Glutamatergic neuron (in vitro differentiated cells): ENCODE data around the gene ZNF581. TPM values are rescaled to one million over a fixed set of nuclear protein-coding genes. Genes with fewer than 3 reads are reported as not detected.

Source experiments
- DNase-seq: peaks from one replicate; pipeline ENCODE4 v3.0.0; 2022
- H3K27ac Mint-ChIP-seq: one replicate; pipeline ENCODE4 v1.8.0; 2020; ENCODE audit warnings: mild to moderate bottlenecking, mixed read lengths, inconsistent platforms; ENCODE audit not compliant: unreplicated experiment
- H3K27me3 Mint-ChIP-seq: one replicate; pipeline ENCODE4 v1.8.0; 2020; ENCODE audit warnings: mild to moderate bottlenecking, moderate library complexity, mixed read lengths, inconsistent platforms; ENCODE audit not compliant: unreplicated experiment
- H3K36me3 Mint-ChIP-seq: one replicate; pipeline ENCODE4 v1.8.0; 2020; ENCODE audit warnings: mild to moderate bottlenecking, mixed read lengths, inconsistent platforms; ENCODE audit not compliant: unreplicated experiment
- H3K4me1 Mint-ChIP-seq: one replicate; pipeline ENCODE4 v1.8.0; 2020; ENCODE audit warnings: mild to moderate bottlenecking, low read depth, mixed read lengths, inconsistent platforms; ENCODE audit not compliant: unreplicated experiment
- H3K4me3 Mint-ChIP-seq: one replicate; pipeline ENCODE4 v1.8.0; 2020; ENCODE audit warnings: mild to moderate bottlenecking, mixed read lengths, inconsistent platforms; ENCODE audit not compliant: unreplicated experiment
- H3K9me3 Mint-ChIP-seq: one replicate; pipeline ENCODE4 v1.8.0; 2020; ENCODE audit warnings: mild to moderate bottlenecking, moderate library complexity, mixed read lengths, inconsistent platforms; ENCODE audit not compliant: unreplicated experiment
- total RNA-seq: library from RNA; stranded (reverse); fragmentation: NEBNext Ultra II Directional; extraction: Animal tissue kit (Norgen Biotek cat#: 25700); gene quantifications from one replicate; pipeline ENCODE4 v1.2.1, GENCODE V29; 2021; ENCODE audit not compliant: unreplicated experiment
- TF ChIP-seq, protein P1 (sequence below): fragments of 200-600 bp; sonication (generic); IDR thresholded peaks from one replicate; pipeline ENCODE4 v1.5.0; 2021; ENCODE audit not compliant: partially characterized antibody, unreplicated experiment

ZNF581 gene
- total RNA-seq, 1 donor from 2014 or later, result 31.0 TPM

- DNase-seq, result no peak
- Mint-ChIP-seq H3K27ac (no peak overlapping the region), H3K27me3 (peaks cover 10% of the 10 kb centered on the region), H3K4me3 (no peak overlapping the region), H3K36me3 (peaks cover 19% of the 10 kb centered on the region), H3K4me1 (no peaks in the 10 kb centered on the region), H3K9me3 (peaks cover 17% of the 10 kb centered on the region)
- TF ChIP-seq, protein P1, sequence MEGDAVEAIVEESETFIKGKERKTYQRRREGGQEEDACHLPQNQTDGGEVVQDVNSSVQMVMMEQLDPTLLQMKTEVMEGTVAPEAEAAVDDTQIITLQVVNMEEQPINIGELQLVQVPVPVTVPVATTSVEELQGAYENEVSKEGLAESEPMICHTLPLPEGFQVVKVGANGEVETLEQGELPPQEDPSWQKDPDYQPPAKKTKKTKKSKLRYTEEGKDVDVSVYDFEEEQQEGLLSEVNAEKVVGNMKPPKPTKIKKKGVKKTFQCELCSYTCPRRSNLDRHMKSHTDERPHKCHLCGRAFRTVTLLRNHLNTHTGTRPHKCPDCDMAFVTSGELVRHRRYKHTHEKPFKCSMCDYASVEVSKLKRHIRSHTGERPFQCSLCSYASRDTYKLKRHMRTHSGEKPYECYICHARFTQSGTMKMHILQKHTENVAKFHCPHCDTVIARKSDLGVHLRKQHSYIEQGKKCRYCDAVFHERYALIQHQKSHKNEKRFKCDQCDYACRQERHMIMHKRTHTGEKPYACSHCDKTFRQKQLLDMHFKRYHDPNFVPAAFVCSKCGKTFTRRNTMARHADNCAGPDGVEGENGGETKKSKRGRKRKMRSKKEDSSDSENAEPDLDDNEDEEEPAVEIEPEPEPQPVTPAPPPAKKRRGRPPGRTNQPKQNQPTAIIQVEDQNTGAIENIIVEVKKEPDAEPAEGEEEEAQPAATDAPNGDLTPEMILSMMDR, result no peak
These were observed 21.7 kb upstream of the ZNF581 start for GRCh38 chr19:55621673-55622231.

DNA sequence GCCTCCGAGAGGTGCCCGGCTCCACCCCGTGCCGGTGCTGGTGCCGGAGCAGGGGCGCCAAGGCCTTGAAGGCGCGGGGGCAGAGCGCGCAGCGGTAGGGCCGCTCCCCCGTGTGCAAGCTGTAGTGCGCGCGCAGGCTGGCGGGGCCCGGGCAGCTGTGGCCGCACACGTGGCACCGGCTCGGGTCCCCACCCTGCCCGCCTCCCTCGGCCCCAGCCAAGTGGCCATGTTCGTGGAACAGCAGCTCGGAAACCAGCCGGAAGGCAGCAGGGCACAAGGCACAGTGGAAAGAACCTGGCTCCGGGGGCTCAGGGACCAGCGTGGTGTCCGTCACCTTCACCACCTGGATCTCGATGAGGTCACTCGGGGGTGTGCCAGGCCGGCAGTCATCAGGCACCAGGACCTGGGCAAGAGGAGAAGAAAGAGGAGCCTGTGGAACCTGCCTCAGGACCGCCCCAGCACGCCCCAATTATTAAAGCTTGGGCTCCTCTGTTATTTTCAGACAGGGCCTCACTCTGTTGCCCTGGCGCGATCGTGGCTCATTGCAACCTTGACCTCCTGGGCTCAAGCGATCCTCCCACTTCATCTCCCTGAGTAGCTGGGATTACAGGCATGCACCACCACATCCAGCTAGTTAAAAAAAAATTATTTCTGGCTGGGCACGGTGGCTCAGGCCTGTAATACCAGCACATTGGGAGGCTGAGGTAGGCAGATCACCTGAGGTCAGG is 21.0 kb upstream of the ZNF581 start:
- Mint-ChIP-seq H3K4me1 (no peaks in the 10 kb centered on the region), H3K9me3 (peaks cover 13% of the 10 kb centered on the region), H3K27ac (no peak overlapping the region), H3K36me3 (peaks cover 16% of the 10 kb centered on the region), H3K4me3 (no peak overlapping the region), H3K27me3 (peaks cover 9% of the 10 kb centered on the region)
- DNase-seq, result no peak
- TF ChIP-seq, protein P1, result no peak

DNA sequence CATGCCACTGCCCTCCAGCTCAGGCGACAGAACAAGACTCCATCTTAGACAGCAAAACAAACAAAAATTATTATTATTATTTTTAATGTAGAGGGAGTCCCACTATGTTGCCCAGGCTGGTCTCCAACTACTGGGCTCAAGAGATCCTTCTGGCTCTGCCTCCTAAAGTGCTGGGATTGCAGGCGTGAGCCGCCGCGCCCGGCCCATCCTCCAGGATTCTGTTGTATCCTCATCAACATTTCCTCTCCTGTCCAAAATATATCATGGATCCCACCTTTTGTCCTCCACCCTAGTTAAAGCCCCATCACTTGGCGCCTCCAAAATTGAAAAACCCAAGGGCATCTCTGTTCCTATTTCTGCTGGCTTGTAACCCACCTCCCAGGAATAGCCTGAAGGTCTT is 20.3 kb upstream of the ZNF581 start:
- H3K27me3 Mint-ChIP-seq, result peaks cover 8% of the 10 kb centered on the region
- DNase-seq, result no peak
- TF ChIP-seq, protein P1, result no peak
- peak overlapping the region; percentile 88 for H3K4me3 Mint-ChIP-seq
- H3K36me3 Mint-ChIP-seq, result peaks cover 13% of the 10 kb centered on the region
- H3K27ac Mint-ChIP-seq, result no peak overlapping the region
- no peaks in the 10 kb centered on the region for H3K4me1 Mint-ChIP-seq
- peaks cover 12% of the 10 kb centered on the region for H3K9me3 Mint-ChIP-seq

DNA sequence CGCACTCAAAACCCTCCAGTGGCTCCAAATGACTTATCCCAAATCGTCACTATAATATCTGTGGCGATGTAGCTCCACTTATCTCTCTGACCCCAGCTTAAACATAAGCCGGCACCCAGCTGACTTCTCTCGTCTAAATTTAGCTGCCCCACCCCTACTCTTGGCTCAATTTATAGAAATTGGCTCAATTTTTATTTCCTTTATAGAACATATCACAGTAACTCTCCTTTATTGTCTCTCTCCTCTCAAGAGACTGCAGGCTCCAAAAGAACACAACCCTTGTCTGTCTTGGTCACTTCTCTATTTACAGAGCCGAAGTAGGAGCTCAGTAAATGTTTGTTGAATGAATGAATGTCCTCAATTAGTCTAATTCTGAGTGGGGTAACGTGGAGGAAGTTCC is 19.9 kb upstream of the ZNF581 start:
- TF ChIP-seq, protein P1, result no peak
- no peak for DNase-seq
- Mint-ChIP-seq H3K4me3 (peak overlapping the region; percentile 88), H3K9me3 (peaks cover 12% of the 10 kb centered on the region), H3K4me1 (no peaks in the 10 kb centered on the region), H3K27me3 (peaks cover 8% of the 10 kb centered on the region), H3K36me3 (peaks cover 13% of the 10 kb centered on the region), H3K27ac (no peak overlapping the region)
